Measurements from ENCODE around the gene TTYH2. TPM values are rescaled to one million over a fixed set of nuclear protein-coding genes. Genes with fewer than 3 reads are reported as not detected.

TTYH2 gene
- polyA plus RNA-seq, 1 donor from 2014 or later: 2.5 TPM

GRCh38 chr17:74298778-74299177, 85.4 kb downstream of the TTYH2 start:
- Histone ChIP-seq H3F3A (ENCODE audit: insufficient read depth, low read length, poor library complexity, severe bottlenecking) (no peaks in the 10 kb centered on the region), H3K9ac (ENCODE audit: low read length) (no peak overlapping the region), H3K36me3 (ENCODE audit: insufficient read depth, low read length) (no peaks in the 10 kb centered on the region), H4K20me1 (ENCODE audit: insufficient read depth) (no peaks in the 10 kb centered on the region), H3K79me2 (replicated peaks; ENCODE audit: insufficient read depth, low read length) (no peaks in the 10 kb centered on the region), H3K27ac (ENCODE audit: low read length) (no peak overlapping the region), H3K9me3 (ENCODE audit: low read length) (no peaks in the 10 kb centered on the region), H3K4me2 (ENCODE audit: low read length) (no peak overlapping the region), H3K4me3 (ENCODE audit: low read length) (no peak overlapping the region), H2AFZ (ENCODE audit: low read depth, low read length) (no peak overlapping the region), H3K27me3 (ENCODE audit: insufficient read depth, low read depth, low read length) (no peaks in the 10 kb centered on the region), H3K9me2 (ENCODE audit: insufficient read depth, low read length) (no peaks in the 10 kb centered on the region)
- TF ChIP-seq EZH2 (IDR thresholded peaks at IDR 0.05; ENCODE audit: borderline replicate concordance, insufficient read depth, low read length, poor library complexity, severe bottlenecking) (no peak), MXI1 (conservative IDR thresholded peaks at IDR 0.05; ENCODE audit: poor library complexity, severe bottlenecking) (no peak), EP300 (conservative IDR thresholded peaks at IDR 0.05; ENCODE audit: poor library complexity, severe bottlenecking) (no peak)

- no peak overlapping the region for H3K4me3 ChIP-seq (ENCODE audit: low read length)
- H4K20me1 ChIP-seq (ENCODE audit: insufficient read depth): no peaks in the 10 kb centered on the region
- no peak overlapping the region for H3K9ac ChIP-seq (ENCODE audit: low read length)
- TF ChIP-seq CTCF (IDR thresholded peaks at IDR 0.05; ENCODE audit: poor library complexity, severe bottlenecking): no peak
- no peak for TF ChIP-seq TAF1 (IDR thresholded peaks at IDR 0.05; ENCODE audit: low read depth)
- no peak for TF ChIP-seq EP300 (conservative IDR thresholded peaks at IDR 0.05; ENCODE audit: poor library complexity, severe bottlenecking)
- TF ChIP-seq EZH2 (IDR thresholded peaks at IDR 0.05; ENCODE audit: borderline replicate concordance, insufficient read depth, low read length, poor library complexity, severe bottlenecking): no peak
- no peak for TF ChIP-seq SMC3 (conservative IDR thresholded peaks at IDR 0.05; ENCODE audit: poor library complexity)
- no peak for TF ChIP-seq POLR2AphosphoS5 (IDR thresholded peaks at IDR 0.05)
- no peak for TF ChIP-seq MXI1 (conservative IDR thresholded peaks at IDR 0.05; ENCODE audit: poor library complexity, severe bottlenecking)
- TF ChIP-seq, protein P1, sequence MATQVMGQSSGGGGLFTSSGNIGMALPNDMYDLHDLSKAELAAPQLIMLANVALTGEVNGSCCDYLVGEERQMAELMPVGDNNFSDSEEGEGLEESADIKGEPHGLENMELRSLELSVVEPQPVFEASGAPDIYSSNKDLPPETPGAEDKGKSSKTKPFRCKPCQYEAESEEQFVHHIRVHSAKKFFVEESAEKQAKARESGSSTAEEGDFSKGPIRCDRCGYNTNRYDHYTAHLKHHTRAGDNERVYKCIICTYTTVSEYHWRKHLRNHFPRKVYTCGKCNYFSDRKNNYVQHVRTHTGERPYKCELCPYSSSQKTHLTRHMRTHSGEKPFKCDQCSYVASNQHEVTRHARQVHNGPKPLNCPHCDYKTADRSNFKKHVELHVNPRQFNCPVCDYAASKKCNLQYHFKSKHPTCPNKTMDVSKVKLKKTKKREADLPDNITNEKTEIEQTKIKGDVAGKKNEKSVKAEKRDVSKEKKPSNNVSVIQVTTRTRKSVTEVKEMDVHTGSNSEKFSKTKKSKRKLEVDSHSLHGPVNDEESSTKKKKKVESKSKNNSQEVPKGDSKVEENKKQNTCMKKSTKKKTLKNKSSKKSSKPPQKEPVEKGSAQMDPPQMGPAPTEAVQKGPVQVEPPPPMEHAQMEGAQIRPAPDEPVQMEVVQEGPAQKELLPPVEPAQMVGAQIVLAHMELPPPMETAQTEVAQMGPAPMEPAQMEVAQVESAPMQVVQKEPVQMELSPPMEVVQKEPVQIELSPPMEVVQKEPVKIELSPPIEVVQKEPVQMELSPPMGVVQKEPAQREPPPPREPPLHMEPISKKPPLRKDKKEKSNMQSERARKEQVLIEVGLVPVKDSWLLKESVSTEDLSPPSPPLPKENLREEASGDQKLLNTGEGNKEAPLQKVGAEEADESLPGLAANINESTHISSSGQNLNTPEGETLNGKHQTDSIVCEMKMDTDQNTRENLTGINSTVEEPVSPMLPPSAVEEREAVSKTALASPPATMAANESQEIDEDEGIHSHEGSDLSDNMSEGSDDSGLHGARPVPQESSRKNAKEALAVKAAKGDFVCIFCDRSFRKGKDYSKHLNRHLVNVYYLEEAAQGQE (IDR thresholded peaks at IDR 0.05; ENCODE audit: borderline replicate concordance): no peak
- no peak for TF ChIP-seq RAD21 (conservative IDR thresholded peaks at IDR 0.05)
- no peak overlapping the region for H3K4me2 ChIP-seq (ENCODE audit: low read length)
- no peaks in the 10 kb centered on the region for H3K9me2 ChIP-seq (ENCODE audit: insufficient read depth, low read length)
- no peaks in the 10 kb centered on the region for H3K79me2 ChIP-seq (replicated peaks; ENCODE audit: insufficient read depth, low read length)
- no peaks in the 10 kb centered on the region for H3K36me3 ChIP-seq (ENCODE audit: insufficient read depth, low read length)
- H3F3A ChIP-seq (ENCODE audit: insufficient read depth, low read length, poor library complexity, severe bottlenecking): no peaks in the 10 kb centered on the region
- H3K27ac ChIP-seq (ENCODE audit: low read length): no peak overlapping the region
- H2AFZ ChIP-seq (ENCODE audit: low read depth, low read length): no peak overlapping the region
- no peaks in the 10 kb centered on the region for H3K9me3 ChIP-seq (ENCODE audit: low read length)
- no peaks in the 10 kb centered on the region for H3K27me3 ChIP-seq (ENCODE audit: insufficient read depth, low read depth, low read length)
These were observed 86.0 kb downstream of the TTYH2 start for GRCh38 chr17:74299226-74300009.
